ENCODE results near the gene ATL2.

- TF ChIP-seq POLR2A (IDR thresholded peaks at IDR 0.05) (no peak), CTCF (IDR thresholded peaks at IDR 0.05) (no peak), EP300 (IDR thresholded peaks at IDR 0.05) (no peak)
These were observed 40.9 kb upstream of the ATL2 start for GRCh38 chr2:38417745-38418689.

Data from tibial nerve (tissue), 4 donors.